Sigmoid colon (tissue), 4 donors: ENCODE measurements around the gene MED17.

Experiments used
- CTCF ChIP-seq, 4 experiments: fragments of 450-650 bp in 3 of 4; fragments of 200-600 bp in 1 of 4; IDR thresholded peaks; one replicate each; pipeline ENCODE4 v1.5.1; 2016 to 2019; ENCODE audit warnings: antibody characterized with exemption in 4 of 4, mild to moderate bottlenecking in 3 of 4, moderate library complexity in 2 of 4
- EP300 ChIP-seq, 4 donors: sonication (generic); formaldehyde crosslinking; IDR thresholded peaks; one replicate each; pipeline ENCODE4 v1.6.1; 2017; ENCODE audit warnings: antibody characterized with exemption in 4 of 4

GRCh38 chr11:93753241-93753640 is 30.8 kb upstream of the MED17 start:
- TF ChIP-seq EP300 (IDR thresholded peaks at IDR 0.05): no peak
- no peak for TF ChIP-seq CTCF (IDR thresholded peaks at IDR 0.05)
